Measurements from ENCODE around the gene ZIM2.

GRCh38 chr19:56765137-56765536 lies 75.4 kb downstream of the ZIM2 start:
- TF ChIP-seq, protein P1, sequence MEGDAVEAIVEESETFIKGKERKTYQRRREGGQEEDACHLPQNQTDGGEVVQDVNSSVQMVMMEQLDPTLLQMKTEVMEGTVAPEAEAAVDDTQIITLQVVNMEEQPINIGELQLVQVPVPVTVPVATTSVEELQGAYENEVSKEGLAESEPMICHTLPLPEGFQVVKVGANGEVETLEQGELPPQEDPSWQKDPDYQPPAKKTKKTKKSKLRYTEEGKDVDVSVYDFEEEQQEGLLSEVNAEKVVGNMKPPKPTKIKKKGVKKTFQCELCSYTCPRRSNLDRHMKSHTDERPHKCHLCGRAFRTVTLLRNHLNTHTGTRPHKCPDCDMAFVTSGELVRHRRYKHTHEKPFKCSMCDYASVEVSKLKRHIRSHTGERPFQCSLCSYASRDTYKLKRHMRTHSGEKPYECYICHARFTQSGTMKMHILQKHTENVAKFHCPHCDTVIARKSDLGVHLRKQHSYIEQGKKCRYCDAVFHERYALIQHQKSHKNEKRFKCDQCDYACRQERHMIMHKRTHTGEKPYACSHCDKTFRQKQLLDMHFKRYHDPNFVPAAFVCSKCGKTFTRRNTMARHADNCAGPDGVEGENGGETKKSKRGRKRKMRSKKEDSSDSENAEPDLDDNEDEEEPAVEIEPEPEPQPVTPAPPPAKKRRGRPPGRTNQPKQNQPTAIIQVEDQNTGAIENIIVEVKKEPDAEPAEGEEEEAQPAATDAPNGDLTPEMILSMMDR (IDR thresholded peaks at IDR 0.05): no peak
- no peak for TF ChIP-seq POLR2A (IDR thresholded peaks at IDR 0.05)
